ENCODE data around the gene HYAL3. TPM values are rescaled to one million over a fixed set of nuclear protein-coding genes. Genes with fewer than 3 reads are reported as not detected.

Gene HYAL3
- total and polyA plus RNA-seq, 10 donors, result 0.73 to 3.8 (median 2.5) TPM

GRCh38 chr3:50345008-50345407 is 45.8 kb upstream of the HYAL3 start:
- intact Hi-C loops (cut with DNase I; ENCODE audit: low total_unique reads), result no loop called here
- H3K27ac ChIP-seq, result peak overlapping the region in 1 of 8 donors; percentile 59
- peaks cover 18 to 93% (median 68%) of the 10 kb centered on the region in 6 donors for H3K4me1 ChIP-seq
- DNase-seq, result no peak
- TF ChIP-seq CTCF (IDR thresholded peaks at IDR 0.05 in 8 of 11, conservative IDR thresholded peaks at IDR 0.05 in 3 of 11) (no peak), POLR2A (IDR thresholded peaks at IDR 0.05) (no peak), POLR2AphosphoS5 (IDR thresholded peaks at IDR 0.05) (no peak)
- peak overlapping the region in 5 of 8 donors; percentile 11 to 61 (median 35) for H3K4me3 ChIP-seq
- H3K36me3 ChIP-seq, result peaks cover 0 to 23% (median 14%) of the 10 kb centered on the region in 6 donors
- 78 to 86% (median 84%) methylated on average over 6 to 8 of the region's 8 CpGs for WGBS, 5 donors
- no peaks in the 10 kb centered on the region for H3K9me3 ChIP-seq
- no peaks in the 10 kb centered on the region for H3K27me3 ChIP-seq (replicated peaks in 1 of 7)

- peaks cover 37 to 93% (median 72%) of the 10 kb centered on the region in 6 donors for H3K4me1 ChIP-seq
- intact Hi-C loops (cut with DNase I; ENCODE audit: low total_unique reads), result no loop called here
- no peaks in the 10 kb centered on the region for H3K27me3 ChIP-seq (replicated peaks in 1 of 7)
- peaks cover 0 to 8% (median 6%) of the 10 kb centered on the region in 6 donors for H3K36me3 ChIP-seq
- no peaks in the 10 kb centered on the region for H3K9me3 ChIP-seq
- DNase-seq, result peak; percentile 80
- 80 to 95% (median 85%) methylated on average over 12 to 13 of the region's 13 CpGs for WGBS, 5 donors
- no peak overlapping the region for H3K4me3 ChIP-seq
- H3K27ac ChIP-seq, result peak overlapping the region in 3 of 8 donors; percentile 97 to 99 (median 99)
- no peak for TF ChIP-seq CTCF (IDR thresholded peaks at IDR 0.05 in 8 of 11, conservative IDR thresholded peaks at IDR 0.05 in 3 of 11)
- no peak for TF ChIP-seq POLR2AphosphoS5 (IDR thresholded peaks at IDR 0.05)
- no peak for TF ChIP-seq POLR2A (IDR thresholded peaks at IDR 0.05)
Observed at GRCh38 chr3:50342813-50343633, 43.8 kb upstream of the HYAL3 start.

- peak; percentile 79 for DNase-seq
- WGBS, 5 donors, result 80 to 92% (median 83%) methylated on average over 10 to 13 of the region's 13 CpGs
- peaks cover 40 to 89% (median 71%) of the 10 kb centered on the region in 6 donors for H3K4me1 ChIP-seq
Observed at GRCh38 chr3:50341996-50342650, 42.9 kb upstream of the HYAL3 start.

More at GRCh38 chr3:50341996-50342650, 42.9 kb upstream of the HYAL3 start:
- Histone ChIP-seq H3K4me3 (peak overlapping the region in 2 of 8 donors; percentile 74 to 83), H3K36me3 (no peaks in the 10 kb centered on the region), H3K27me3 (replicated peaks in 1 of 7) (no peaks in the 10 kb centered on the region), H3K27ac (peak overlapping the region in 7 of 8 donors; percentile 92 to 99 (median 97)), H3K9me3 (no peaks in the 10 kb centered on the region)
- intact Hi-C loops (cut with DNase I; ENCODE audit: low total_unique reads), result no loop called here
- no peak for TF ChIP-seq CTCF (IDR thresholded peaks at IDR 0.05 in 8 of 11, conservative IDR thresholded peaks at IDR 0.05 in 3 of 11)
- no peak for TF ChIP-seq POLR2AphosphoS5 (IDR thresholded peaks at IDR 0.05)
- no peak for TF ChIP-seq POLR2A (IDR thresholded peaks at IDR 0.05)
